HG03521 (cell line): ENCODE measurements around the gene PIEZO2.
A peak's percentile ranks its signal among the peaks of the same experiment; 100 is the strongest.
"Not testable (repeated sequence)": the region's sequence is repeated elsewhere in the genome, so short reads cannot be mapped to it uniquely, and the experiment has no call there.

Source experiments
- ATAC-seq: cut with Tn5 transposase; IDR thresholded peaks from one replicate; pipeline ENCODE4 v1.9.1; 2021; ENCODE audit warnings: mild to moderate bottlenecking, moderate library complexity; ENCODE audit not compliant: unreplicated experiment

Gene PIEZO2

DNA sequence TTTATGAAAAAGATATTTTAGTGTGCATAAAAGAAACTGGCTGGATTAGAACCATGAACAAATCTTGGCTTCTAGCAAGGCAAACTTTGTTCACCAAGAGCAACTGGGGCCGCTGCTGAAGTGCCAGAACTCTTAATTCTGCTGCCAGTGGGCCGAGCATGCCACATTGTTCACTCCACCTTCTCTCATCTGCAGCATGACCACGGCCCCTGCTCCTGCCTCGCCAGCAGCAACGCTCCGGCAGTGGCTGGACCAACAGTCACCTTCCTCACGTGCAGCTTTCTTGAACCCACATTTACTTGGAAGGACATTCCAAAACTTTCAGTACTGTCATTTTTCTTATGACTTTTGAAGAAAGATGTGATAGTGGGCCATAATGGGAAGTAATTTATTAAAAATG, 213.8 kb downstream of the PIEZO2 start:
- no peak for ATAC-seq

DNA sequence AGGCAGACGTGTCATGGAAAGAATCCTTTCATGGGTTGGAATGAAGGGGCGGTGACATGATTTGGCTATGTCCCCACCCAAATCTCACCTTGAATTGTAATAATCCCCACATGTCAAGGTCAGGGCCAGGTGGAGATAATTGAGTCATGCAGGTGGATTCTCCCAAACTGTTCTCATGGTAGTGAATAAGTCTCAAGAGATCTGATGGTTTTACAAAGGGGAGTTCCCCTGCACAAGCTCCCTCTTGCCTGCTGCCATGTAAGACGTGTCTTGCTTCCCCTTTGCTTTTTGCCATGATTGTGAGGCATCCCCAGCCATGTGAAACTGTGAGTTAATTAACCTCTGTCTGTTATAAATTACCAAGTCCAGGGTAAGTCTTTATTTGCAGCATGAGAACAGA, 215.7 kb downstream of the PIEZO2 start:
- ATAC-seq: not testable (repeated sequence)

DNA sequence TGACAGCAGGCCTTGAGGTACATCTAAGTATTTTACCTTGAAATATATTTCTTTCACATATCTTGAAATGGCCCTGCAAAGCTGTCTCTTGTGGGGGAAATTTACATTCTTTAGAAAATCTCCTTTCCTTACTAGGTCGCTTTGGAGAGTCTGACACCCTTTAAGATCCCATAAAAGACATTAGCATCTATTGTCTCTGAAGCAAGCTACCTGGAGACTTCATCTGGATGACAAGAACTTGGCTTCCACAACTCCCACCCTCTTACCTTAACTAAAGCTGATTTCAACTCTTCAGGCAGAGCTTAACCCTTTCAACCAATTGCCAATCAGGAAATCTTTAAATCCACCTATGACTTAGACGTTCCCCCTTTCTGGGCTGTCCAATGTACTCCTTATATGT, 219.3 kb downstream of the PIEZO2 start:
- no peak for ATAC-seq

- peak; percentile 59 for ATAC-seq
These were observed 220.5 kb downstream of the PIEZO2 start for GRCh38 chr18:10928772-10929373.

DNA sequence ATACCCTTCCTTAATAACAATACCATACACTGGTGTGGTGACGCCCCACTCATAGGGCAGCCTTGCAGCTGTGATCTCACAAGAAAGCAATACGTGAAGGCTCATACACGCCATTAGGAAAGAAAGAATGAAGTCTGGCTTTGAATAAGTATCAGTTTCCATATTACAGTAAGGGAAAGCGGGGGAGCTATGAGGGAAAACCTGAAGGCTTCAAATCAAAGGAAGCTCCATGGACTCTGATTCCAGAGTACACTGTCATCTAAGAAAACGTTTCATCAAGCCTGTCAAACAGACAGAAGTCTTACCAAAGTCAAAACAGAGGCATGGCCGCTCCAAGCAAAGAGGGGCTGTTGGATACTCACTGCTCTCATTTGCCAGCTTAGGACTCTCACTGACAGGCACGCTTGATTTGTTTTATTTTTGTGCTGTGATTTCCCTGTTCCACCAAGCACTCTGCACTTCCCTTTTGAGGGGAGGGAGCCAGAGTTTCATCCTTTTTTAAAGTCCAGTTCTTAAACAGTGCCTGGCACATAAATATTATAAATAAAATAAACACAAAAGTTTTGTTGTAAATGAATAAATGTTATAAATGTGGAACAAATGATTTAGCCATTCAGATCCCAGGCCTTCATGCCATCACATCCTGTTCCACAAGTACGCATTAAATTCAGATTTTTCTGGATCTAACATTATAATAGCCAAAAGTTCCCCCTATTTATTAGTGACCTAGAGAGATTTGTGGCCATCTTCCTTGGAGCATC, 221.2 kb downstream of the PIEZO2 start:
- peak; percentile 38 for ATAC-seq

- ATAC-seq: no peak
These were observed 221.9 kb downstream of the PIEZO2 start for GRCh38 chr18:10927286-10927992.

GRCh38 chr18:10926621-10927161, 222.7 kb downstream of the PIEZO2 start:
- ATAC-seq: no peak

- ATAC-seq: no peak
These were observed 225.1 kb downstream of the PIEZO2 start for GRCh38 chr18:10924290-10924689.

DNA sequence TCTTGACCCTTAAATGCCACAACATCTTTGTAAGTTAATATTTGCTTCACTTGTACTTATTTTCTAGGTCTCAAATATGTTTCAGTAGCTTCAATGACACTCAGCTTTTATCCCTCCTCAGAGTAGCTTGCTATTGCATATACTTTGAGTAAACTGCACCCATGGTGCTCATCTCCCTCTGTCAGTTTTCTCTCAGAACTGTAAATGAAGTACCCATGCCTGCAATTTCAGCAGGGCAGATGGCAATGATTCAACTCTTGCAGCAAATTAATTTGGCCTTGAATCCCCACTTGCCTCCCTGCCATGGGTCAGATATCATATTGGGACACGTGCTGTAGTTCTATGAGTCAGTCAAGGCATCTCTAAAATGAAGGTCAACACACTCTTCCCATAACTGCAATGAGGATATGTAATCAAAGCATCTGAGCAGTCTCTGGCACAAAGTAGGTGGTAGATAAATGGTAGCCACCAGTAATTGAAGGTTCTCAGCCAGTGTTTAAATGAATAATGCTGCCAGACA, 225.8 kb downstream of the PIEZO2 start:
- ATAC-seq: no peak

DNA sequence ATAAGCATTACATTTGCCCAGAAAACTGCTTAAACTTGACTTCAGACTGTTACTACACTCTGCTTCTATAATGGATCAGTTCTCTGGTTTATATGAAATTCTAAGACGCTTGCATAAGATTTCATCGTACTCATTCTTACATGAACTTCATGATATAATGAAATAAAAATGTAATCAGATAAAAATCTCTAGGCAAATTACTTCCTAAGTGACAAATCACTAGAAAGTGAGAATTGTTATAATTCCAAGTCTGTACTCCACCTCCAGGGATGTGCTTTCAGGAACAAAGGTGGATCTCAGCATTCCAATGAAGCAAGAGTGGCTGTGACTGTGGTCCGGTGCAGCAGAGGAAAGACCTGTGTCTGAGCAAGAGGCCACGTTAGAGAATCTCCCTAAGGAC, 226.2 kb downstream of the PIEZO2 start:
- no peak for ATAC-seq

- not testable (repeated sequence) for ATAC-seq
These were observed 226.7 kb downstream of the PIEZO2 start for GRCh38 chr18:10922712-10923111.

GRCh38 chr18:10920309-10920708, 229.1 kb downstream of the PIEZO2 start:
- not testable (repeated sequence) for ATAC-seq

GRCh38 chr18:10919851-10920250, 229.5 kb downstream of the PIEZO2 start:
- no peak for ATAC-seq

GRCh38 chr18:10916865-10917264, 232.5 kb downstream of the PIEZO2 start:
- ATAC-seq: no peak

DNA sequence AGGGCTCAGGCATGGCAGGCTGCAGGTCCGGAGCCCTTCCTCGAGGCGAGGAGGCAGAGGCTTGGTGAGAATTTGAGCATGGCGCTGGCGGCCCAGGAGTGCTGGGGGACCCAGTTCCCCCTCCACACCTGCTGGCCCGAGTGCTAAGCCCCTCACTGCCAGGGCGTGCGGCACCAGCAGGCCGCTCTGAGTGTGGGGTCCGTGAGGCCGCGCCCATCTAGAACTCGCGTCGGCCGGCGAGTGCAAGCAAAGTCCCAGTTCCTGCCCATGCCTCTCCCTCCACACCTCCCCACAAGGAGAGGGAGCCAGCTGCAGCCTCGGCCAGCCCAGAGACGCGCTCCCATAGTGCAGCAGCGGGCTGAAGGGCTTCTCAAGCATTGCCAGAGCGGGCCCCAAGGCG, 233.0 kb downstream of the PIEZO2 start:
- ATAC-seq: no peak

GRCh38 chr18:10915748-10916147, 233.6 kb downstream of the PIEZO2 start:
- not testable (repeated sequence) for ATAC-seq

GRCh38 chr18:10914610-10915009, 234.8 kb downstream of the PIEZO2 start:
- ATAC-seq: not testable (repeated sequence)

- ATAC-seq: no peak
These were observed 235.4 kb downstream of the PIEZO2 start for GRCh38 chr18:10913919-10914318.

- no peak for ATAC-seq
These were observed 236.4 kb downstream of the PIEZO2 start for GRCh38 chr18:10912790-10913545.

DNA sequence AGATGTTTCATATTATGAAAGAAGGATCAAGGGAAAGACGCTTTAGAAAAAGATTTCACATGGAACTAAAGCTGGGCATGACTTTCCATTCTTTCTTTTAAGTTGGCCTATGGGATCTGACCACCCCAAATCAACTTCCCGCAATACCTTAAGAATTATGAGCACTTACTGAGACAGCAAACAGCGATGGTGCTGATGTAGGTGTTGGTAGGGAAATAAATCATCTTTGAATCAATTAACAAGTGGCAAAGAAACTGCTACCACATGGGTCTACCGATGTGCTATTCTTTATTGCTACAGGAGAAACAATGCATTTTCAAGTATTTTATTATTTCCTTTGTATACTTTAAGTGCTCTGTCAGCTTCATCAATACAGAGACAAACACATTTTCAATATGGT, 239.6 kb downstream of the PIEZO2 start:
- no peak for ATAC-seq

DNA sequence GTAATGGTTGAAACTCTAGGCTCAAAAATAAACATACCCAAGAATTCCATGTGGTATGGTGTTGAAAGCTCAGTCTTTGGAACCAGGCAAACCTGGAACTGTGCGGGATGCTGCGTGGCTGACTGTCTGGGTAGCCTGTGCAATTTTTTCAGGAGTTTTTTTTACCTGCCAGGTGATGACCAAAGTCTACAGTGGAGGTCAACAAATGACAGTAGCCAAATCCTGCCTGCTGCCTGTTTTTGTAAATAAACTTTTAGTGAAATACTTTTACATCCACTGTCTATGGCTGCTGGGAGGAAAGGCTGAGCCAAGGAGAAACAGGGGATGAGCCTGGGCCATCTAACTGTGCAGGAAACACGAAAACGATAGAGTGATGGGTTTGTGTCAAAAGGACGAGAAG, 240.6 kb downstream of the PIEZO2 start:
- no peak for ATAC-seq
